Pancreas (tissue), 10 donors: Measurements from ENCODE around the gene CYP4F3. TPM values are rescaled to one million over a fixed set of nuclear protein-coding genes. Genes with fewer than 3 reads are reported as not detected.

ENCODE experiments used
- ATAC-seq, 4 donors: fragments of 200-7000 bp; cut with Tn5 transposase; one replicate each; pipeline versions ENCODE4 v1.8.0 to v1.9.1; 2020; ENCODE audit warnings: mild to moderate bottlenecking in 4 of 4, moderate library complexity in 4 of 4
- DNase-seq, 6 donors: peaks; one replicate each; pipeline ENCODE4 v3.0.0-alpha.2; 2020
- FAIRE-seq: peaks from 2 replicates; lab custom pipeline; 2012; peaks lifted over from hg19 to GRCh38; lab: Jason Lieb, UNC
- H3K27ac ChIP-seq, 4 donors: fragments of 200-600 bp; sonication (generic); 1 replicate in 3 of 4; 2 replicates in 1 of 4; pipeline versions ENCODE4 v1.5.0 to v1.8.0; 2020
- H3K27me3 ChIP-seq, 4 donors: fragments of 200-600 bp; one replicate each; pipeline ENCODE4 v1.8.0; 2021
- H3K36me3 ChIP-seq, 3 donors: fragments of 200-600 bp; sonication (generic) in 1 of 3; one replicate each; pipeline versions ENCODE4 v1.5.0 to v1.8.0; 2020 to 2021
- H3K4me1 ChIP-seq, 3 donors: fragments of 200-600 bp; one replicate each; pipeline ENCODE4 v1.8.0; 2021
- H3K4me3 ChIP-seq, 4 donors: fragments of 200-600 bp; sonication (generic) in 2 of 4; one replicate each; pipeline versions ENCODE4 v1.5.0 to v1.8.0; 2020 to 2021
- H3K9me3 ChIP-seq, 4 donors: fragments of 200-600 bp; one replicate each; pipeline ENCODE4 v1.8.0; 2021
- CTCF ChIP-seq, 4 donors: fragments of 200-600 bp; sonication (generic) in 3 of 4; IDR thresholded peaks; one replicate each; pipeline versions ENCODE4 v1.5.0 to v1.8.0; 2021; ENCODE audit warnings: antibody characterized with exemption in 4 of 4
- WGBS, 2 donors: extraction: QIAGEN DNeasy Blood & Tissue Kit; methylation state at CpG; one replicate each; pipeline ENCODE4 v1.1.7; 2013; 5-methylcytosine and 5-hydroxymethylcytosine counted together
- intact Hi-C, 3 donors: fragments of 100-400 bp; cut with DNase I; formaldehyde crosslinking; loops; one replicate each; pipeline versions ENCODE4 v1.11.1 to v1.14.2; 2022
- polyA plus RNA-seq, 2 donors: library from polyadenylated mRNA; stranded (reverse); fragments of 200-250 nt; gene quantifications; one replicate each; pipeline ENCODE4 v1.2.3, GENCODE V29; 2013
- total RNA-seq, 6 donors: library from RNA; stranded (reverse); fragmentation: NEBNext Ultra II Directional in 4 of 6; extraction: Animal tissue kit (Norgen Biotek cat#: 25700) in 4 of 6; gene quantifications; one replicate each; pipeline versions ENCODE4 v1.2.1 to v1.2.4, GENCODE V29; 2021 to 2023
- donor health status: healthy with polysubstance abuse.
- donor health status: DM: no; HTN: no; CAD: no; lungs with moderate emphysema.
- donor health status: DM: no; HTN: no; CAD: no.
- donor health status: control.
- donor health status: control.
- donor health status: Bipolar disorder and iron deficiency.
- donor health status: DM: yes; HTN: yes; CAD: no.
- donor health status: DM: no; HTN: no; CAD: no.
- donor health status: DM: no; HTN: no; CAD: no.
- donor health status: DM: yes; HTN: yes; CAD: no.

The CYP4F3 gene
- total and polyA plus RNA-seq, 8 donors, result 0.23 to 1.8 (median 0.47) TPM

- intact Hi-C loops, result no loop called here
- H3K27me3 ChIP-seq, result no peaks in the 10 kb centered on the region
- TF ChIP-seq CTCF (IDR thresholded peaks at IDR 0.05), result no peak
- H3K36me3 ChIP-seq, result no peaks in the 10 kb centered on the region
- peak overlapping the region in 1 of 4 donors; percentile 4 for H3K27ac ChIP-seq
- no peak for DNase-seq
- H3K4me1 ChIP-seq, result no peaks in the 10 kb centered on the region
- no peaks in the 10 kb centered on the region for H3K9me3 ChIP-seq
- no peak overlapping the region for H3K4me3 ChIP-seq
- peak in 2 of 4 donors; percentile 37 to 59 for ATAC-seq
- FAIRE-seq, result no peak
- 65 to 72% methylated on average over 12 of the region's 12 CpGs for WGBS, 2 donors
Observed at GRCh38 chr19:15640904-15641597, 354 bp downstream of the CYP4F3 start.

GRCh38 chr19:15641901-15642491 is 1.3 kb downstream of the CYP4F3 start:
- DNase-seq, result no peak
- no peak overlapping the region for H3K4me3 ChIP-seq
- WGBS, 2 donors, result 77 to 86% methylated on average over 5 of the region's 5 CpGs
- FAIRE-seq, result no peak
- intact Hi-C loops, result no loop called here
- no peaks in the 10 kb centered on the region for H3K36me3 ChIP-seq
- no peaks in the 10 kb centered on the region for H3K4me1 ChIP-seq
- no peak for TF ChIP-seq CTCF (IDR thresholded peaks at IDR 0.05)
- ATAC-seq, result no peak
- no peaks in the 10 kb centered on the region for H3K27me3 ChIP-seq
- H3K27ac ChIP-seq, result no peak overlapping the region
- no peaks in the 10 kb centered on the region for H3K9me3 ChIP-seq

- Histone ChIP-seq H3K27me3 (no peaks in the 10 kb centered on the region), H3K36me3 (no peaks in the 10 kb centered on the region), H3K4me1 (no peaks in the 10 kb centered on the region), H3K9me3 (no peaks in the 10 kb centered on the region), H3K27ac (no peak overlapping the region), H3K4me3 (no peak overlapping the region)
- ATAC-seq, result no peak
- intact Hi-C loops, result no loop called here
- no peak for DNase-seq
- no peak for TF ChIP-seq CTCF (IDR thresholded peaks at IDR 0.05)
- no peak for FAIRE-seq
Observed at GRCh38 chr19:15642807-15643206, 2.1 kb downstream of the CYP4F3 start.

GRCh38 chr19:15643387-15643786 is 2.7 kb downstream of the CYP4F3 start:
- Histone ChIP-seq H3K27ac (no peak overlapping the region), H3K4me3 (no peak overlapping the region), H3K36me3 (no peaks in the 10 kb centered on the region), H3K27me3 (no peaks in the 10 kb centered on the region), H3K4me1 (no peaks in the 10 kb centered on the region), H3K9me3 (no peaks in the 10 kb centered on the region)
- WGBS, 2 donors, result 66 to 80% methylated on average over 3 of the region's 3 CpGs
- DNase-seq (no peak), ATAC-seq (no peak), FAIRE-seq (no peak)
- intact Hi-C loops, result no loop called here
- TF ChIP-seq CTCF (IDR thresholded peaks at IDR 0.05), result no peak
